ENCODE measurements around the gene POLH.

DNA sequence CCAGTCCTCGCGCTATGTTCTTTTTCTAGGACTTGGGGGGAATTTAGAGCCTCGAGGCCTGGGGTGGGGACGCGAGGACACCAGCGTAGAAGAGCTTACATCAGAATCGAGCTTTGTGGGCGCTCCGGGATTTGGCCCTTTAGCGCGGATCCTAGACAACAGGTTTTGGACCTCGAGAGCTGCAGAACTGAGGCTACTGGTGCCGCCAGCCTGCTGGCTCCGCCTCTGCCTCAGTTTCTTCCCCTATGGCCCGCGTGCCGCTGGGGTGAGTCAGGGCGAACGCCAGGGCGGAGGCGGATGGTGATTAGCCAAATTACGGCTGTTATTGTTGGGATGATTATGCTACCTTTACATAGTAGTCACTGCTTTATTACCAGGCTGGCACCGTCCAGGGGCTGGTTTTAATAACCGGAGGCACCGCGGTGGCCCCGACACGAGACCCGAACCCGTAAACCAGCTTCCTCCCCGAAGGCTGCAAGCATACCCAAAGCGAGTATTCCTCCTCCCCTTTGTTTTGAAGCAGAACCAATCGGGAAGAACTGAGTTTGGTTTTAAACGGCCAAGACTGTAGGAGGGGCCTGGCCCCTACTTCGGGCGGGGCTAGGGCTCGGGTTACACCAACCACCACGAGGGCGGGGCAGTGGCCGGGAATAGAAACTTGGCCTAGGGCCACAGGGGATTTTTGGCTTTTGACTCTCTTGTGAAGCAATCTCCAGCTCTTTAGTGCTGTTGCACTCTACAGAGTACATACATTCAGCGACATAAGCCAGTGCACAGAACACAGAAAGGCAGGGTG, 53.7 kb downstream of the POLH start:
- TF ChIP-seq, protein P1, sequence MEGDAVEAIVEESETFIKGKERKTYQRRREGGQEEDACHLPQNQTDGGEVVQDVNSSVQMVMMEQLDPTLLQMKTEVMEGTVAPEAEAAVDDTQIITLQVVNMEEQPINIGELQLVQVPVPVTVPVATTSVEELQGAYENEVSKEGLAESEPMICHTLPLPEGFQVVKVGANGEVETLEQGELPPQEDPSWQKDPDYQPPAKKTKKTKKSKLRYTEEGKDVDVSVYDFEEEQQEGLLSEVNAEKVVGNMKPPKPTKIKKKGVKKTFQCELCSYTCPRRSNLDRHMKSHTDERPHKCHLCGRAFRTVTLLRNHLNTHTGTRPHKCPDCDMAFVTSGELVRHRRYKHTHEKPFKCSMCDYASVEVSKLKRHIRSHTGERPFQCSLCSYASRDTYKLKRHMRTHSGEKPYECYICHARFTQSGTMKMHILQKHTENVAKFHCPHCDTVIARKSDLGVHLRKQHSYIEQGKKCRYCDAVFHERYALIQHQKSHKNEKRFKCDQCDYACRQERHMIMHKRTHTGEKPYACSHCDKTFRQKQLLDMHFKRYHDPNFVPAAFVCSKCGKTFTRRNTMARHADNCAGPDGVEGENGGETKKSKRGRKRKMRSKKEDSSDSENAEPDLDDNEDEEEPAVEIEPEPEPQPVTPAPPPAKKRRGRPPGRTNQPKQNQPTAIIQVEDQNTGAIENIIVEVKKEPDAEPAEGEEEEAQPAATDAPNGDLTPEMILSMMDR (IDR thresholded peaks at IDR 0.05; ENCODE audit: poor library complexity): no peak
- TF ChIP-seq EZH2 (IDR thresholded peaks at IDR 0.05; ENCODE audit: borderline replicate concordance): no peak
- no peak for TF ChIP-seq EZH2phosphoT487 (IDR thresholded peaks at IDR 0.05; ENCODE audit: low read depth, severe bottlenecking, unreplicated experiment)

All from hepatocyte (in vitro differentiated cells).